Hypothalamus (tissue), 51 donors: ENCODE results near the gene TNKS2.

ENCODE experiments used
- DNase-seq, 51 donors: peaks; one replicate each; lab custom pipeline; 2025; lab: John Stamatoyannopoulos, UW

Gene TNKS2

DNA sequence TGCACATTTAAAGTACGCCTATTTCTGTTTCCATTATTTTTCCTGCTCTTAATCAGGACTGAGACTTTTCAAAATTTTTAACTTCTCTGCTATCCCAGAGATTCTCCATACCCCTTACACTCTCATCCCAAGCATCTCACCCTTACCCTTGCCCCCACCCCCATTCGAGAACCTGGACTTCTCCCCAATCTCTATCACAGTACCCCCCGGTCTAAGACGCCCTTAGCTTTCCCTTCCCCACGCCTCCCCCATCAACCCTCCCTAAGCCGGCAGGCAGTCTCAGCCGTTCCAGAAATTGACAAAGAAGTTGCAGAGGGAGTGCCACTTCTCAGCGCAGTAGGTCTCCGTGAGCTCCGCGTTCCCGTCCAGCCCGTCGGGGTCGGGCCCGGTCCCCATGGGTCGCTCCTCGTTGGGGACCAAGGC is 109.7 kb downstream of the TNKS2 start:
- peak in 3 of 51 donors; percentile 13 to 57 (median 36) for DNase-seq

DNA sequence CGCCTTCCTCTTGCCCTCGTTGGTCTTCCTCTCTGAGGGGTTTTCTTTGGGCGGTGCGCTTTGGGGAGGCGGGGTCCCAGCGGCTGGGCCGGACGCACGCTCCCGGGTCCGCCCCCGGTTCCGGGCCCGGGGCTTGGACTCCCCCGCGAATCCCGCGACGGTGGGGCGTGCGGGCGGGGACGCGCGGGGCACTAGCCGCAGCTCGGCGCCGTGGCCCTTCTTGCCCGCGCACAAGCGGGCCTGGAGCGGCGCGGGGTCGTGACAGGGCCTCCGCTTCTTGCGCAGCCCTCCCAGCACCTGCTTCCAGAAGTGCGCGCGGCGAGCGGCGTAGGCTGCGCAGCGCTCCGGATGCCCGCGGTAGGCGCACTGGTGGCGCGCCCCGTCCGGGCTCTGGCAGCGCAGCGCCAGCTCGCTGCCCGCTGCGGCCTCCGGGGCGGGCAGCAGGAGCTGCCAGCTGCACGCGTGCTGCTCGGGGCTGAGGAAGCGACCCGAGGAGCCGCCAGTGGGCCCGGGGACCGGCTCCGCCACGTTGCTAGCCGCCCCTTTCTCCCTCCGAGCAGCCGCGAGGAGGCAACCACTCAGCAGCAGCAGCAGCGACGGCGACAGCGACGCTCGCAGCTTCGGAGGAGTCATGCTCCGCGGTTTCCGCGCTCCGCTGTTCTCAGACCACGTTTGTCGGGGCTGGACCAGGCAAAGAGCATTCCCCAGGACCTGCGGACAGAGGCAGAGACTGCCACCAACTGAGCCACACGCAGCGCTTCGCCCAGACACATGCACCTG is 110.3 kb downstream of the TNKS2 start:
- DNase-seq = peak in 47 of 51 donors; percentile 21 to 81 (median 58)

DNA sequence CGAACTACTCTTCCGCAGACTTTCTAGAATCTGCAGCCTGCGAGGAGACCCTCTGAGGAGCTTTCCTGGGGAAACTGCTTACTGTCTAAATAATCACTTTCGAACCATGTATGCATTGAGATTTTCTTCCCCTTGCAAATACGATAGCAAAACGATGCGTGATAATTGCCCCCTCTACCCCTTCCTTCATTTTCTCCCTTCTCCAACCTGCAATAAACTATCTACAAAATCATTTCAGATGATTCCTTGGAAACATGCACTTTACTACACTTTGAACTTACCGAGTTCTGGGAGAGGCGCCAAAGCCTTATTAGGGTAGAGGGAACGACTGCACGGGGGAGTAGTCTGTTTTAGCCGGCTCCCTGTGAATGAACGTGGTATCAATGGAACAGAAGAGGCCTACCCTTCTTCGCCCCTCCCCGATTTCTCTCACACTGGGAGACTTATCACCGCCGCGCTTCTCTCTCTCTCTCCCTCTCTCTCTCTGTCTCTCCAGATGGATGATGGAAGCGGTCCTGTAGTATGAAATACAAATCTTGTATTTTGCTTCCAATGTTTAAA is 111.0 kb downstream of the TNKS2 start, which contains the start of gene FGFBP3:
TSS of gene FGFBP3 (minus strand) at position 370 of the 561 bp plus-strand sequence. CDS start 517 bp downstream, outside the sequence.
- DNase-seq = peak in 17 of 51 donors; percentile 3 to 74 (median 14)

- no peak for DNase-seq
These were observed 112.2 kb downstream of the TNKS2 start for GRCh38 chr10:91910467-91910866.
